Ovary (tissue), 3 donors: ENCODE results near the gene P2RY6.

ENCODE experiments used
- CTCF ChIP-seq, 3 donors: fragments of 450-650 bp in 2 of 3; fragments of 200-600 bp in 1 of 3; IDR thresholded peaks; one replicate each; pipeline versions ENCODE4 v1.5.1 to v1.8.0; 2016 to 2022; ENCODE audit warnings: antibody characterized with exemption in 3 of 3, mild to moderate bottlenecking in 1 of 3
- POLR2A ChIP-seq: fragments of 450-650 bp; IDR thresholded peaks from one replicate; pipeline ENCODE4 v1.6.1; 2017; ENCODE audit warnings: antibody characterized with exemption, mild to moderate bottlenecking, moderate library complexity
- donor health status: DM: no; HTN: no; CAD: no.

DNA sequence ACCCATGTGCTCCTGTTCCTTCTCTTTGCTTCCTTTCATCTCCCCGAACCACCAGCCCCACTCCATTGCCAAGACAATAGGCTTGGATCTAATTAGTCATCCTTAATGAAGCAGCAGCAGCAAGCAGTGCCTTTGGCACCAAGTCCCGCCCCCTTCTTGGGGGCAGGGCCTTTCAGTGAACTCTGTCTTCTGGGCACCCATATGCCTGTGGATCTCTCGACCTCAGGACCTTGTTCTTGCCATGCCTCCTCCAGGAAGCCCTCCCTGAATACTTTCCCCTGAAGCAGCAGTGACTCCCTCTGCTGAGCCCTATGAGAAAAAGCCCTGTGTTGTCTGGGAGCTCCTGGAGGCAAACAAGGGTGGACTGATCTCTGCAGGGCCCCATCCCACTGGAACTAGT lies 68.0 kb downstream of the P2RY6 start:
- no peak for TF ChIP-seq POLR2A
- no peak for TF ChIP-seq CTCF (IDR thresholded peaks at IDR 0.05)
